ENCODE results near the gene WDR86. TPM values are rescaled to one million over a fixed set of nuclear protein-coding genes. Genes with fewer than 3 reads are reported as not detected.

WDR86 gene
- total and polyA plus RNA-seq, 7 experiments from 2014 or later: 0.24 to 9.7 (median 2.3) TPM; not detected in 3

- DNase-seq: no peak
- CTCF ChIA-PET: interaction anchor here (0.7 to 1.1 kb wide), 2 partner anchors 42 kb away, joined by 3 read pairs; no protein-coding TSS in a partner anchor
- Mint-ChIP-seq H3K36me3 (no peaks in the 10 kb centered on the region), H3K27ac (no peak overlapping the region), H3K4me3 (peak overlapping the region in 9 of 10 donors; percentile 18 to 82 (median 66)), H3K27me3 (peaks cover 19 to 76% (median 27%) of the 10 kb centered on the region in 5 donors), H3K4me1 (peaks cover 11 to 24% (median 19%) of the 10 kb centered on the region in 7 donors), H3K9me3 (no peaks in the 10 kb centered on the region)
- peaks cover 0 to 8% of the 10 kb centered on the region in 2 donors for H3K27me3 ChIP-seq (ENCODE audit: control insufficient read depth in 2 of 2, insufficient read depth in 2 of 2, low read length in 2 of 2)
- no peaks in the 10 kb centered on the region for H3K36me3 ChIP-seq (ENCODE audit: control insufficient read depth in 2 of 3, insufficient read depth in 3 of 3, low read length in 3 of 3)
- intact Hi-C loops (cut with micrococcal nuclease): loop anchor here in 1 of 2 donors (5.0 kb wide), 1 partner anchor 37 kb away; no protein-coding TSS in a partner anchor
- POLR2A ChIA-PET: interaction anchor here (1.0 kb wide), 1 partner anchor 19 kb away, joined by 3 read pairs; no protein-coding TSS in a partner anchor
- no peak for ATAC-seq
- H3K4me1 ChIP-seq (ENCODE audit: control insufficient read depth in 2 of 2, insufficient read depth in 2 of 2, low read length in 2 of 2): peaks cover 11 to 24% of the 10 kb centered on the region in 2 donors
- peak overlapping the region; percentile 51 for H3K4me3 ChIP-seq (ENCODE audit: low read length)
- no peaks in the 10 kb centered on the region for H3K9me3 ChIP-seq (ENCODE audit: control insufficient read depth in 2 of 3, low read length in 3 of 3)
- no peak overlapping the region for H3K27ac ChIP-seq (ENCODE audit: low read depth, low read length)
Observed at GRCh38 chr7:151410405-151411390, 860 bp upstream of the WDR86 start.

GRCh38 chr7:151408839-151409666 lies 785 bp downstream of the WDR86 start:
- no peak overlapping the region for H3K27ac ChIP-seq (ENCODE audit: low read depth, low read length)
- H3K27me3 ChIP-seq (ENCODE audit: control insufficient read depth in 2 of 2, insufficient read depth in 2 of 2, low read length in 2 of 2): peaks cover 0 to 8% of the 10 kb centered on the region in 2 donors
- ATAC-seq: peak; percentile 88
- H3K4me1 ChIP-seq (ENCODE audit: control insufficient read depth in 2 of 2, insufficient read depth in 2 of 2, low read length in 2 of 2): peaks cover 11 to 24% of the 10 kb centered on the region in 2 donors
- H3K4me3 ChIP-seq (ENCODE audit: low read length): peak overlapping the region; percentile 51
- no peaks in the 10 kb centered on the region for H3K9me3 ChIP-seq (ENCODE audit: control insufficient read depth in 2 of 3, low read length in 3 of 3)
- Mint-ChIP-seq H3K27me3 (peaks cover 19 to 63% (median 27%) of the 10 kb centered on the region in 5 donors), H3K4me1 (peaks cover 11 to 24% (median 15%) of the 10 kb centered on the region in 7 donors), H3K36me3 (no peaks in the 10 kb centered on the region), H3K4me3 (peak overlapping the region; percentile 67 to 88 (median 78)), H3K27ac (peak overlapping the region in 6 of 9 donors; percentile 8 to 81 (median 52)), H3K9me3 (no peaks in the 10 kb centered on the region)
- H3K36me3 ChIP-seq (ENCODE audit: control insufficient read depth in 2 of 3, insufficient read depth in 3 of 3, low read length in 3 of 3): no peaks in the 10 kb centered on the region
- POLR2A ChIA-PET: no interaction called here
- CTCF ChIA-PET: no interaction called here
- intact Hi-C loops (cut with micrococcal nuclease): loop anchor here in 1 of 2 donors (1.0 to 5.0 kb wide), 4 partner anchors 22 to 110 kb away; partner anchors contain the start of gene RHEB
- DNase-seq: peak in 8 of 9 donors; percentile 23 to 71 (median 64)

GRCh38 chr7:151408498-151408838 lies 1.4 kb downstream of the WDR86 start:
- peak overlapping the region in 9 of 10 donors; percentile 67 to 88 (median 78) for H3K4me3 Mint-ChIP-seq
- Histone ChIP-seq H3K9me3 (ENCODE audit: control insufficient read depth in 2 of 3, low read length in 3 of 3) (no peaks in the 10 kb centered on the region), H3K27me3 (ENCODE audit: control insufficient read depth in 2 of 2, insufficient read depth in 2 of 2, low read length in 2 of 2) (peaks cover 0 to 8% of the 10 kb centered on the region in 2 donors), H3K4me3 (ENCODE audit: low read length) (peak overlapping the region; percentile 14), H3K27ac (ENCODE audit: low read depth, low read length) (no peak overlapping the region), H3K4me1 (ENCODE audit: control insufficient read depth in 2 of 2, insufficient read depth in 2 of 2, low read length in 2 of 2) (peaks cover 11 to 24% of the 10 kb centered on the region in 2 donors), H3K36me3 (ENCODE audit: control insufficient read depth in 2 of 3, insufficient read depth in 3 of 3, low read length in 3 of 3) (no peaks in the 10 kb centered on the region)
- DNase-seq (no peak), ATAC-seq (no peak)
- ChIA-PET POLR2A (no interaction called here), CTCF (no interaction called here)
- peak overlapping the region in 6 of 9 donors; percentile 8 to 81 (median 32) for H3K27ac Mint-ChIP-seq
- H3K9me3 Mint-ChIP-seq: no peaks in the 10 kb centered on the region
- H3K36me3 Mint-ChIP-seq: no peaks in the 10 kb centered on the region
- H3K27me3 Mint-ChIP-seq: peaks cover 19 to 58% (median 27%) of the 10 kb centered on the region in 5 donors
- peaks cover 10 to 22% (median 17%) of the 10 kb centered on the region in 7 donors for H3K4me1 Mint-ChIP-seq
- intact Hi-C loops (cut with micrococcal nuclease): loop anchor here in 1 of 2 donors (2.0 to 5.0 kb wide), 3 partner anchors 22 to 41 kb away; no protein-coding TSS in a partner anchor

- ChIA-PET CTCF (no interaction called here), POLR2A (no interaction called here)
- Mint-ChIP-seq H3K4me3 (no peak overlapping the region), H3K36me3 (no peaks in the 10 kb centered on the region), H3K27me3 (peaks cover 18 to 45% (median 21%) of the 10 kb centered on the region in 5 donors), H3K4me1 (peaks cover 8 to 19% (median 14%) of the 10 kb centered on the region in 7 donors), H3K27ac (no peak overlapping the region), H3K9me3 (no peaks in the 10 kb centered on the region)
- peaks cover 0 to 8% of the 10 kb centered on the region in 2 donors for H3K27me3 ChIP-seq (ENCODE audit: control insufficient read depth in 2 of 2, insufficient read depth in 2 of 2, low read length in 2 of 2)
- H3K36me3 ChIP-seq (ENCODE audit: control insufficient read depth in 2 of 3, insufficient read depth in 3 of 3, low read length in 3 of 3): no peaks in the 10 kb centered on the region
- H3K9me3 ChIP-seq (ENCODE audit: control insufficient read depth in 2 of 3, low read length in 3 of 3): no peaks in the 10 kb centered on the region
- ATAC-seq (no peak), DNase-seq (no peak)
- H3K27ac ChIP-seq (ENCODE audit: low read depth, low read length): no peak overlapping the region
- H3K4me3 ChIP-seq (ENCODE audit: low read length): no peak overlapping the region
- intact Hi-C loops (cut with micrococcal nuclease): loop anchor here in 1 of 2 donors (5.0 kb wide), 1 partner anchor 40 kb away; no protein-coding TSS in a partner anchor
- peaks cover 11 to 24% of the 10 kb centered on the region in 2 donors for H3K4me1 ChIP-seq (ENCODE audit: control insufficient read depth in 2 of 2, insufficient read depth in 2 of 2, low read length in 2 of 2)
Observed at GRCh38 chr7:151406886-151407583, 2.8 kb downstream of the WDR86 start.

GRCh38 chr7:151406051-151406875 lies 3.6 kb downstream of the WDR86 start:
- peaks cover 9 to 24% of the 10 kb centered on the region in 2 donors for H3K4me1 ChIP-seq (ENCODE audit: control insufficient read depth in 2 of 2, insufficient read depth in 2 of 2, low read length in 2 of 2)
- H3K4me3 Mint-ChIP-seq: no peak overlapping the region
- peaks cover 0 to 8% of the 10 kb centered on the region in 2 donors for H3K27me3 ChIP-seq (ENCODE audit: control insufficient read depth in 2 of 2, insufficient read depth in 2 of 2, low read length in 2 of 2)
- H3K4me3 ChIP-seq (ENCODE audit: low read length): no peak overlapping the region
- H3K27ac Mint-ChIP-seq: no peak overlapping the region
- H3K36me3 ChIP-seq (ENCODE audit: control insufficient read depth in 2 of 3, insufficient read depth in 3 of 3, low read length in 3 of 3): no peaks in the 10 kb centered on the region
- peaks cover 11 to 37% (median 16%) of the 10 kb centered on the region in 5 donors for H3K27me3 Mint-ChIP-seq
- no peaks in the 10 kb centered on the region for H3K9me3 ChIP-seq (ENCODE audit: control insufficient read depth in 2 of 3, low read length in 3 of 3)
- CTCF ChIA-PET: no interaction called here
- DNase-seq (no peak), ATAC-seq (no peak)
- no peaks in the 10 kb centered on the region for H3K36me3 Mint-ChIP-seq
- POLR2A ChIA-PET: no interaction called here
- H3K4me1 Mint-ChIP-seq: peaks cover 8 to 16% (median 14%) of the 10 kb centered on the region in 7 donors
- no peak overlapping the region for H3K27ac ChIP-seq (ENCODE audit: low read depth, low read length)
- intact Hi-C loops (cut with micrococcal nuclease): loop anchor here in 1 of 2 donors (5.0 kb wide), 1 partner anchor 39 kb away; no protein-coding TSS in a partner anchor
- H3K9me3 Mint-ChIP-seq: no peaks in the 10 kb centered on the region

All from naive thymus-derived CD4-positive, alpha-beta T cell (primary cell).